Peyer's patch (tissue), 4 donors: ENCODE measurements around the gene USP30.

Experiments used
- POLR2A ChIP-seq, 2 donors: fragments of 450-650 bp; IDR thresholded peaks; one replicate each; pipeline ENCODE4 v1.5.1; 2017; ENCODE audit warnings: antibody characterized with exemption in 2 of 2, mild to moderate bottlenecking in 2 of 2, moderate library complexity in 2 of 2
- TF ChIP-seq, protein P1 (sequence below), 6 experiments: fragments of 450-650 bp in 4 of 6; fragments of 200-600 bp in 2 of 6; sonication (generic) in 1 of 6; IDR thresholded peaks; one replicate each; pipeline ENCODE4 v1.5.1; 2017 to 2019; ENCODE audit warnings: antibody characterized with exemption in 6 of 6, mild to moderate bottlenecking in 3 of 6, moderate library complexity in 1 of 6

DNA sequence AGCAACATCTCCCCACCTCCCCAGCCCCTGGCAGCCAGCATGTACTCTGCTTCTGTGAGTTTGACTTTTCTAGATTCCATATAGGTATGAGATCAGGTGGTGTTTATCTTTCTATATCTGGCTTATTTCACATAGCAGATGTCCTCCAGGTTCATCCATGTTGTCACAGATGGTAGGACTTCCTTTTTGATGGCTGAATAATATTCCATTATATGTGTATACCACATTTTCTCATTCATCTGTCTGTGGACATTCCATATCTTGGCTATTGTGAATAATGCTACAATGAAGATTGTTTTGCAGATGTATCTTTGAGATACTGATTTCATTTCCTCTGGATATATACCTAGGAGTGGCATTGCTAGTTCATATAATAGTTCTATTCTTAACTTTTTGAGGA lies 22.5 kb downstream of the USP30 start:
- TF ChIP-seq, protein P1, sequence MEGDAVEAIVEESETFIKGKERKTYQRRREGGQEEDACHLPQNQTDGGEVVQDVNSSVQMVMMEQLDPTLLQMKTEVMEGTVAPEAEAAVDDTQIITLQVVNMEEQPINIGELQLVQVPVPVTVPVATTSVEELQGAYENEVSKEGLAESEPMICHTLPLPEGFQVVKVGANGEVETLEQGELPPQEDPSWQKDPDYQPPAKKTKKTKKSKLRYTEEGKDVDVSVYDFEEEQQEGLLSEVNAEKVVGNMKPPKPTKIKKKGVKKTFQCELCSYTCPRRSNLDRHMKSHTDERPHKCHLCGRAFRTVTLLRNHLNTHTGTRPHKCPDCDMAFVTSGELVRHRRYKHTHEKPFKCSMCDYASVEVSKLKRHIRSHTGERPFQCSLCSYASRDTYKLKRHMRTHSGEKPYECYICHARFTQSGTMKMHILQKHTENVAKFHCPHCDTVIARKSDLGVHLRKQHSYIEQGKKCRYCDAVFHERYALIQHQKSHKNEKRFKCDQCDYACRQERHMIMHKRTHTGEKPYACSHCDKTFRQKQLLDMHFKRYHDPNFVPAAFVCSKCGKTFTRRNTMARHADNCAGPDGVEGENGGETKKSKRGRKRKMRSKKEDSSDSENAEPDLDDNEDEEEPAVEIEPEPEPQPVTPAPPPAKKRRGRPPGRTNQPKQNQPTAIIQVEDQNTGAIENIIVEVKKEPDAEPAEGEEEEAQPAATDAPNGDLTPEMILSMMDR (IDR thresholded peaks at IDR 0.05) = no peak
- no peak for TF ChIP-seq POLR2A (IDR thresholded peaks at IDR 0.05)
